Measurements from ENCODE around the gene DYNC2H1.

The DYNC2H1 gene

GRCh38 chr11:103183981-103184611 is 74.9 kb downstream of the DYNC2H1 start:
- no peaks in the 10 kb centered on the region for H3K36me3 ChIP-seq (ENCODE audit: insufficient read depth, low read length)
- H3K9me3 ChIP-seq (ENCODE audit: control insufficient read depth, insufficient read depth, low read length) = no peaks in the 10 kb centered on the region
- H3K9ac ChIP-seq (ENCODE audit: low read depth, low read length) = no peak overlapping the region
- no peaks in the 10 kb centered on the region for H3K4me1 ChIP-seq (ENCODE audit: insufficient read depth, low read length)

GRCh38 chr11:103202048-103202651 is 92.9 kb downstream of the DYNC2H1 start:
- Histone ChIP-seq H3K9ac (ENCODE audit: low read depth, low read length) (no peak overlapping the region), H3K4me1 (ENCODE audit: insufficient read depth, low read length) (no peaks in the 10 kb centered on the region), H3K9me3 (ENCODE audit: control insufficient read depth, insufficient read depth, low read length) (no peaks in the 10 kb centered on the region)

DNA sequence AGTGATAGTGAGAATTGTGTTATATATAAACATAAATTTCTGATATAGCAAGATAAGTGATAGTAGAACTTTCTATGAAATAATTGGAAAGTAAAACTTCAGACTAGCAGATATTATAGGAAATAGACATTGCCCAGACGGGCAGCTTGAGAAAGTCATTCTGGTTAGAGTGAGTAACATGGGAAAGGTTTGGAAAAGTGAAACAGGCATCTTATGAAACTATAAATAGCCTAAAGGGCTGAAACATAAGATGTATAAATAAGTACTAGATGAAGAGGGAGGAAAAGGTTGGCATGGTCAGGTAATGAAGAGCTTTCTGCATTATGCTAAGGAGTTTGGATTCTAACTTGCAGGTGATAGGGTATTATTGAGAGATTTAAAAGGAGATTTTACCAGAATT is 101.3 kb downstream of the DYNC2H1 start:
- Histone ChIP-seq H3K9me3 (ENCODE audit: control insufficient read depth, insufficient read depth, low read length) (no peaks in the 10 kb centered on the region), H3K4me1 (ENCODE audit: insufficient read depth, low read length) (no peaks in the 10 kb centered on the region), H3K9ac (ENCODE audit: low read depth, low read length) (no peak overlapping the region), H3K36me3 (ENCODE audit: insufficient read depth, low read length) (no peaks in the 10 kb centered on the region)

More at GRCh38 chr11:103202048-103202651, 92.9 kb downstream of the DYNC2H1 start:
- no peaks in the 10 kb centered on the region for H3K36me3 ChIP-seq (ENCODE audit: insufficient read depth, low read length)

DNA sequence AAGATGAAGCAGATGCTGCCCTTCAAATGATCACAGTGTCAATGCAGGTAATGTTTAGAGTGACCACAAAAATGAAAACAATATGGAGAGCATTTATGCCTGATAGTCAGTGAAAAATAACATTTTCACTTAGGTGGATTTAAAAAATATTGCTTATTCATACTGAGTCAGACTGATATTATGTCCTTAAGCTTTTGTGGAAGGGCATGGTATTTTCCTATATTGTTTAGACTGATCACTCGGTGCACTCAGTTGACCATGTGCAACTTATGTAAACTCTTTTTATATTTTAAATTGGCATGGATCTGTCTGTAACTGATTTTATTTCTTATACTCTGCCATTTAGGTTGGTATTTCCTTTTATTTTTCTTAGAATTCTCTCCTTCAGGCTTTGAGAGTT is 106.6 kb downstream of the DYNC2H1 start:
- Histone ChIP-seq H3K9ac (ENCODE audit: low read depth, low read length) (no peak overlapping the region), H3K36me3 (ENCODE audit: insufficient read depth, low read length) (no peaks in the 10 kb centered on the region), H3K9me3 (ENCODE audit: control insufficient read depth, insufficient read depth, low read length) (no peaks in the 10 kb centered on the region), H3K4me1 (ENCODE audit: insufficient read depth, low read length) (no peaks in the 10 kb centered on the region)

DNA sequence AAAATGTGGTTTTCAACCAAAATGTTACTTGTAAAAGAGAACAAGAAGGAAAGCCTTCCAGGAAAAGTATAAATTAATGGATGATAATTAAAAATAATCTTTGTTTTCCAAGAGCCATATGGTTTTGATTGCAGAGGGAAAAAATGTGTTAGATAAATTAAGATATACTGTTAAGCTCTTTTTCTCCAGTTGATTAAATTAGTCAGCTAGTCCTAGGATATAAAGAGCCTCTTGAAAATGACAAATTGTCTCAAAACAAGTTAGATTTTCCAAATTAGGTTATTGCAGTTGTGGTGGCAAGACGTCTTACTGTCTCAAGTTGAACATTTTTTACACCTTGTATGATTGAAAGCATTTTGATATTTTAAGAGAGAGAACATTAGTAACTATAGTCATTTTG is 110.9 kb downstream of the DYNC2H1 start:
- no peak overlapping the region for H3K9ac ChIP-seq (ENCODE audit: low read depth, low read length)
- no peaks in the 10 kb centered on the region for H3K9me3 ChIP-seq (ENCODE audit: control insufficient read depth, insufficient read depth, low read length)
- H3K36me3 ChIP-seq (ENCODE audit: insufficient read depth, low read length) = no peaks in the 10 kb centered on the region
- no peaks in the 10 kb centered on the region for H3K4me1 ChIP-seq (ENCODE audit: insufficient read depth, low read length)

DNA sequence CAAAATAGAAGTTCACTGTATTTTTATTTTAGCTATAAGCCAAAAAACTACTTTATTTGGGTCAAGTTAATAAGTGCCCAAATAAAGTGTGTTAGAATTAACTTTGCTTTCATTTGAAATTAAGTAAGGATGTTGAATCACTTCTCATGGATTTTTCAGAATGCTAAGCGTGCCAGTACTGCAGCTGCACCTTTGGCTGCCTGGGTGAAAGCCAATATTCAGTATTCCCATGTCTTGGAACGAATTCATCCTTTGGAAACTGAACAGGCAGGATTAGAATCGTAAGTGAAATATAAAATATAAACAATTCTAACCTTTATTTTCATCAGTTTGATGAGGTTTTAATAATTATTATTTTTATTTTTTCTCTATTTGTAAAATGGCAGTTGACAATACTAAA is 113.6 kb downstream of the DYNC2H1 start:
- H3K36me3 ChIP-seq (ENCODE audit: insufficient read depth, low read length) = no peaks in the 10 kb centered on the region
- no peaks in the 10 kb centered on the region for H3K9me3 ChIP-seq (ENCODE audit: control insufficient read depth, insufficient read depth, low read length)
- H3K4me1 ChIP-seq (ENCODE audit: insufficient read depth, low read length) = no peaks in the 10 kb centered on the region
- no peak overlapping the region for H3K9ac ChIP-seq (ENCODE audit: low read depth, low read length)

DNA sequence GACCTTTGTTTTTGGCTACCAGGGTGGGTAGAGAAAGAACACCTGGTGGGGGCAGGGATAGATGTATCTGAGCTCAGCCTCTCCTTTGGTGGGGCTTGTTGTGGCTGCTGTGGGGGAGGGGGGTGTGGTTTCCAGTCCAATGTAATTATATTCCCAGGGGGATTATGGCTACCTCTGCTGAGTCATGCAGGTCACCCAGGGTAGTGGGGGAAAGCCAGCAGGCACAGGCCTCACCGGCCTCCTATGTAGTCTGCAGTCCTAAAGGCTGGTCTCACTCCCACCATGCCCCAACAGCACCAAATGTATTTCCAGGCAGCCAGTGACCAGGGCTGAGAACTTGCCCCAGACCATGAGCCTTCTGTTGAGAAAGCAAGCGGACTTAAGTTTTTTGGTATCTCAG is 119.6 kb downstream of the DYNC2H1 start:
- H3K9ac ChIP-seq (ENCODE audit: low read depth, low read length) = no peak overlapping the region
- H3K4me1 ChIP-seq (ENCODE audit: insufficient read depth, low read length) = no peaks in the 10 kb centered on the region
- H3K36me3 ChIP-seq (ENCODE audit: insufficient read depth, low read length) = no peaks in the 10 kb centered on the region
- H3K9me3 ChIP-seq (ENCODE audit: control insufficient read depth, insufficient read depth, low read length) = no peaks in the 10 kb centered on the region

- no peaks in the 10 kb centered on the region for H3K36me3 ChIP-seq (ENCODE audit: insufficient read depth, low read length)
- no peaks in the 10 kb centered on the region for H3K9me3 ChIP-seq (ENCODE audit: control insufficient read depth, insufficient read depth, low read length)
- H3K4me1 ChIP-seq (ENCODE audit: insufficient read depth, low read length) = no peaks in the 10 kb centered on the region
- H3K9ac ChIP-seq (ENCODE audit: low read depth, low read length) = no peak overlapping the region
Measured at GRCh38 chr11:103234974-103235373, 125.7 kb downstream of the DYNC2H1 start.

DNA sequence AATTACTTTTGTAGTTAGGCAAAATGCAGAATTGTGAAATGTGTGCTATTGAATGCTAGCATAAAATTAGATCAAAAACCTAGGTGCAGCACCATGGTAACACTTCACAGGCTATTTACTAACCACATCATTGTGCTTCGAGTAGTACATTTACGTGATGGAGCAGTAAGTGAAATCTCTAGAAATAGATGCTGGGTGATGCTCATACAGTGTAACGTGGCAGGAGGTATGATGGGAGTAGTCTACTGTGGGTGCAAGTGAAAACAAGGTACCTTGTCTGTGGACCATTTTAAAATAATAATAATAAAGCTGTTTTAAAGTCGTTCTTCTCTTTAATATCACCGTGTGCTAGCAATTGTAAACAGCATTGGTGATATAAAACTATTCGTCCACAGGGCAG is 132.3 kb downstream of the DYNC2H1 start:
- Histone ChIP-seq H3K36me3 (ENCODE audit: insufficient read depth, low read length) (no peaks in the 10 kb centered on the region), H3K4me1 (ENCODE audit: insufficient read depth, low read length) (no peaks in the 10 kb centered on the region), H3K9me3 (ENCODE audit: control insufficient read depth, insufficient read depth, low read length) (no peaks in the 10 kb centered on the region), H3K9ac (ENCODE audit: low read depth, low read length) (no peak overlapping the region)

GRCh38 chr11:103254123-103254522 is 144.9 kb downstream of the DYNC2H1 start:
- Histone ChIP-seq H3K36me3 (ENCODE audit: insufficient read depth, low read length) (no peaks in the 10 kb centered on the region), H3K9ac (ENCODE audit: low read depth, low read length) (no peak overlapping the region), H3K9me3 (ENCODE audit: control insufficient read depth, insufficient read depth, low read length) (no peaks in the 10 kb centered on the region), H3K4me1 (ENCODE audit: insufficient read depth, low read length) (no peaks in the 10 kb centered on the region)

DNA sequence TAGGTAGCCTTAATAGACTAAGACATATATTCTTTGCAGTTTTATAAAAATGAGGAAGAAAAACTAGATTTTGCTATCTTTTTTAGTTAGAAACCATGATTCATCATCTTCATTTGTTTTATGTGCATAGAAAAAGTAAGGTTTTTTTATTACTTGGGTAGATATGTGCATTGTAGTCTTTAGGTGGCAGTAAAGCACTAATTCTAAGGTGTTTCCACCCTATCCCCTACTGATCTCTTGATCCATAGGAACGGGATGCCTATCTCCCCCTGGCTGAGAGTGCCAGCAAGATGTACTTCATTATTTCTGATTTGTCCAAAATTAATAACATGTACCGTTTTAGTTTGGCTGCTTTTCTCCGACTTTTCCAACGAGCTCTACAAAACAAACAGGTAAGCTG is 148.1 kb downstream of the DYNC2H1 start:
- Histone ChIP-seq H3K4me1 (ENCODE audit: insufficient read depth, low read length) (no peaks in the 10 kb centered on the region), H3K36me3 (ENCODE audit: insufficient read depth, low read length) (no peaks in the 10 kb centered on the region), H3K9me3 (ENCODE audit: control insufficient read depth, insufficient read depth, low read length) (no peaks in the 10 kb centered on the region), H3K9ac (ENCODE audit: low read depth, low read length) (no peak overlapping the region)

DNA sequence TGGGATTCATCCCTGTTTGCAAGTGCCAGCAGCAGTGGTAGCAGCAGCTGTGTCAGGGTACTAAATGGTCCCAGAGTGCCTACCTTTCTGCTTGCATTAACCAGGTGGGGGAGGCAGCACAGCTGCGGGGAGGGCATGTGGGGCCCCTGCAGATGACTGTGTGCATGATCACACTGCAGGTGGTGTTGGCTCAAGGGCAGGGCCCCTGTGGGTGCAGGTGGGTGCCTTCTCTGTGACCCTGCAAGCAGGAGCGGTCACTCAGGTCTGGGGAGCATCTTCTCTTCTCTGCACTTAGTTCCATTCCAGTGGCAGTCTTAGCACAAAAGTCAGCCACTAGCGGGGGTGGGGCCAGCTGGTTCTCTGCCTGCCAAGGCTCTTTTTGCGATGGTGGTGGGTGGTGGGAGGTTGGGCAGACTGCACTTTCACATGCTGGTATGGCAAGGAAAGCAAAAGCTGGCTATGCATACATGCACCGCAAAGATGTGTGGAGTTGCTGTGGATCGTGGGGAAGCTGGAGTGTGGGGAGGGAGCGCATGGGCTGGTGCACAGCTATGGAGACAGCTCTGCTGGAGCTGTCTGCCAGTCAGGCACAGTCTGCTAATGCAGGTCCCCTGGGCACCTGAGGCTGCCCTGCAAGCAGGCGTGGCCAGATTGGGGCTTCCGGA is 157.1 kb downstream of the DYNC2H1 start:
- no peaks in the 10 kb centered on the region for H3K9me3 ChIP-seq (ENCODE audit: control insufficient read depth, insufficient read depth, low read length)

GRCh38 chr11:103272876-103273275 is 163.7 kb downstream of the DYNC2H1 start:
- Histone ChIP-seq H3K9ac (ENCODE audit: low read depth, low read length) (no peak overlapping the region), H3K36me3 (ENCODE audit: insufficient read depth, low read length) (no peaks in the 10 kb centered on the region), H3K9me3 (ENCODE audit: control insufficient read depth, insufficient read depth, low read length) (no peaks in the 10 kb centered on the region), H3K4me1 (ENCODE audit: insufficient read depth, low read length) (no peaks in the 10 kb centered on the region)

More for the DNA sequence above, 157.1 kb downstream of the DYNC2H1 start:
- no peaks in the 10 kb centered on the region for H3K4me1 ChIP-seq (ENCODE audit: insufficient read depth, low read length)
- H3K36me3 ChIP-seq (ENCODE audit: insufficient read depth, low read length) = no peaks in the 10 kb centered on the region
- H3K9ac ChIP-seq (ENCODE audit: low read depth, low read length) = no peak overlapping the region

DNA sequence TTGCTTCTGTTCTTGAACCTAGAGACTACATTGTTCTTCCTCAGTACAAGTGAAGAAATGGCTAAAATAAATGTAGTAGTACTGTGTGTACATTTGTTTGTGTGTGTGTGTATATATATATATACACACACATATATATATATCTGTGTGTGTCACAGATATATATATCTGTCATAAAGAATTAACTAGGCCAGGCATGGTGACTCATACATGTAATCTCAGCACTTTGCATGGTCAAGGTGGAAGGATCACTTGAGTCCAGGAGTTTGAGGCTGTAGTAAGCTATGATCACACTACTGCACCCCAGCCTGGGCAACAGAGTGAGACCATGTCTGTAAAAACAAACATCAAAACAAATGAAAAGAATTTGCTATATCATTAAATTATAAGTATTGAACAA is 164.8 kb downstream of the DYNC2H1 start:
- no peaks in the 10 kb centered on the region for H3K36me3 ChIP-seq (ENCODE audit: insufficient read depth, low read length)
- no peaks in the 10 kb centered on the region for H3K4me1 ChIP-seq (ENCODE audit: insufficient read depth, low read length)
- no peak overlapping the region for H3K9ac ChIP-seq (ENCODE audit: low read depth, low read length)
- no peaks in the 10 kb centered on the region for H3K9me3 ChIP-seq (ENCODE audit: control insufficient read depth, insufficient read depth, low read length)

DNA sequence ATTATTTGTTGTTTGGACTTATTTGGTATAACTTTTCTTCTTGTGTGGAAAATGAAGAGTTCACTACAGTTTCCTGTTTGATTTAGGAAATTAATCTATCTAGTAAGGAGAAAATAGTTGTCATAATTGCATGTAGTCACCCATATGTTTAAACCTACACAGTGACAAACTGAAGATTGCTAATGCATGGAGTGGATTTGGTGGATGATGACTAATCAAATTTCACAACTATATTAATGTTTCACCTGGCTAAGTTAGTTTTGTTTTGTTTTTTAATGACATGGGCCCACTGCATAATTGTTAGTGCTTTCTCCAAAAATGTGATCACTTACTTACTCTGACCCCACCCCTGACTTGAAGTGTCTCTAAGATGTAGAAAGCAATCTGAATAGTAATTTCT is 170.6 kb downstream of the DYNC2H1 start:
- no peaks in the 10 kb centered on the region for H3K4me1 ChIP-seq (ENCODE audit: insufficient read depth, low read length)
- H3K9ac ChIP-seq (ENCODE audit: low read depth, low read length) = no peak overlapping the region
- no peaks in the 10 kb centered on the region for H3K36me3 ChIP-seq (ENCODE audit: insufficient read depth, low read length)
- no peaks in the 10 kb centered on the region for H3K9me3 ChIP-seq (ENCODE audit: control insufficient read depth, insufficient read depth, low read length)

Data from ES-I3 (cell line).